ES-I3 (cell line): ENCODE measurements around the gene RNF144A.

Source experiments
- H3K36me3 ChIP-seq: 2 replicates; pipeline ENCODE4 v1.6.1; 2013; ENCODE audit warnings: mild to moderate bottlenecking, low read length, control low read depth, moderate library complexity; ENCODE audit not compliant: insufficient read depth
- H3K4me1 ChIP-seq: 2 replicates; pipeline ENCODE4 v1.6.1; 2013; ENCODE audit warnings: mild to moderate bottlenecking, control low read depth, low read length; ENCODE audit not compliant: insufficient read depth
- H3K9ac ChIP-seq: 2 replicates; pipeline ENCODE4 v1.6.1; 2013; ENCODE audit warnings: low read depth, mild to moderate bottlenecking, low read length, moderate library complexity
- H3K9me3 ChIP-seq: 2 replicates; pipeline ENCODE4 v1.6.1; 2013; ENCODE audit warnings: mild to moderate bottlenecking, low read length, moderate library complexity; ENCODE audit not compliant: control insufficient read depth, insufficient read depth

The RNF144A gene

DNA sequence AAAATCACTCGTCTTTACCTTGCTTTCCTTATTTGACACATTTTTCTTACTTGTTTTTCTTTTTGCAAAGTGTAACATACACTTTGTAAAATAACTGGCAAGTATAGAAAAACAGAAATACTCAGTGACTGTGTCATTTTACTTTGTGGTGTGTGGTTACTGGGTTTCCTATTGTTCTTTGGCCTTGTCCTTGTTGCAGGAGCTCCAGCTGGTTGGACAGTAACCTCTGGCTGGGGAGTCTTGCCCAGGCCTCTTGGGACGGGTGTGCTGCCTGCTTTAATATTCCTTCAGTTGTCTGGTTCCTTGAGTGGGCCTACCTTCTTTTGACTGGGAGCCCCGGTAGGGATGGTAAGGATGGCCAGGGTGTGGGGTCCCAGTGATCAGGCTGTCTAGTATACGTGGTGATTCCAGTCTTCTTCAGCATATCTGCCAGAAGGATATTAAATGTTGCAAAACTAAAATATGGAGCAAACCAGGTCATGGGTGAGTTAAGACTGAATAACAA lies 53.8 kb downstream of the RNF144A start:
- Histone ChIP-seq H3K9me3 (no peaks in the 10 kb centered on the region), H3K9ac (no peak overlapping the region), H3K4me1 (no peaks in the 10 kb centered on the region), H3K36me3 (no peaks in the 10 kb centered on the region)

DNA sequence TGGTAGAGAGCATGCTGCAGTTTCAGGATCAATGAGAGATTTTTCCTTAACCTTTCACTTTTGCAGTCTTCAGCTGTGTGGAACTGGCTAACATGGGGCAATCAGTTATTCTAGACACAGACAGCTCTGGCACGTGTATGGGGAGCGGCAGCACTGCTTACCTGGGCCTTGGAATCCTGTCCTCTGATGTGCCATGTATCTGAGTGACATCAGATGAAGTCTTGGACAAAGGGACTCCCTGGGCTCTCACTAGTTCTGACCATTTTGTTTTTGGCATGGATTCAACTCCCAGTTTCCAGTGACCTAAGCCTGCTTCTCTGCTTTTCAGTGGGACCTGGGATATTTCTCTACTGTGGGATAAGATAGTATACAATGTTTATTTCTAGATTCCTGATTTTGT lies 54.3 kb downstream of the RNF144A start:
- H3K9ac ChIP-seq: no peak overlapping the region
- no peaks in the 10 kb centered on the region for H3K36me3 ChIP-seq
- H3K9me3 ChIP-seq: no peaks in the 10 kb centered on the region
- H3K4me1 ChIP-seq: no peaks in the 10 kb centered on the region

DNA sequence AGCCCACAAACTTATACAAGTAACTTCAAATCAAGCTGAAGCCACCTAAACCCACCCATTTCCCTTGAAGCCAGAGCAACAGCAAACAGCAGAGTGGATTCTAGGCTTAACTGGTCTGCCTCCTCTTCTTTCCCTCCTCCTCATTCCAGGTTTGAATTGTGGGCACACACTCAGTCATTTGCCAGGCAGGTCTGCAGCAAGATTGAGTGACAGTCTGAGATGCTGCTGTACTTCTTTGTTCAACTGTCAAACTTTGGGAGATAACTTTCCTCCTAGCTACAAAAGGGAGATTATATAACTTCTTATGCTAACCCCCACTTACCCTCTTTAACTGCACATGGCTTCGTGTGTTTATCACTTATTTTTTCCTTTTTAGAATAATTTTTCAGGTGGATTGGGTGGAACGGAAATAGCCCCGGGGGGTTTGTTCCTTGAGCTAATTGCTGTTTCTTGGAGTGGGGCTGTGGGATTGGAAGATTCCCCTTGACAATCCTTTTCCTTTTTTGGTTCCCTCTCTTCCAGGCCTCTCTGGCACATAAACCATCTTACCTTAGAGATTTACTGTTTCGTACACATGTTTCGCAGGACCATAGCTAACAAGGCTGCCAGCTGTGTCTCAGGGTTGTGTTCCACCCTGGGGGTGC lies 55.0 kb downstream of the RNF144A start:
- Histone ChIP-seq H3K36me3 (no peaks in the 10 kb centered on the region), H3K9me3 (no peaks in the 10 kb centered on the region), H3K9ac (no peak overlapping the region), H3K4me1 (no peaks in the 10 kb centered on the region)

DNA sequence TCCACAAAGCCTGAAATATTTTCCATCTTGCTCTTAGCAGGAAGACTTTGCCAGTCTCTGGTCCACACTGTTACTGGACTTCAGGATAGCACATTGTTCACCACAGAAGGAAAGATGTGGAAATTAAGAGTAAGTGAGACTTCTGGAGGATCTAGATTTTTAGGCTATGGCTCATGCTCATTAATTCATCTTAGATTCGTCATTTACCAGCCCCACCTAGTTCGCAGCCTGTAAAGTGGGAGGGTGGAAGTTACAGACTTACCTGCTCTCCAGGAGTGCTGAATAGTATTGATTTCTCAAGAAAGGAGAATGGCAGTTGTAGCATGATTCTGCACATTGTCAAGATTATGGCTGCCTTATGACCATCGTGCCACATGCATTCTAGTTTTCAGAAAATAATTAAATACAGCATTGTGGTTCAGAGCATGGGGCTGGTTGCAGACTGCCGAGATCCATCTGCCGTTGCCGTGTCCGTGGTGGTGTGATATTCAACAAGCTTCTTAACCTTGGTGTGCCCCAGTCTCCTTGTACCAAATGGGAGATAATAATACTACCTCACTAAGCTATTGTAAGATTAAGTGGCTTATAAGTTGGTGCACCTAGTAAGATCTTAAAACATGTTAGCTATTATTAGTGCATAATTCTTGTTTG lies 56.8 kb downstream of the RNF144A start:
- no peaks in the 10 kb centered on the region for H3K9me3 ChIP-seq
- no peaks in the 10 kb centered on the region for H3K36me3 ChIP-seq
- H3K9ac ChIP-seq: no peak overlapping the region
- H3K4me1 ChIP-seq: no peaks in the 10 kb centered on the region

DNA sequence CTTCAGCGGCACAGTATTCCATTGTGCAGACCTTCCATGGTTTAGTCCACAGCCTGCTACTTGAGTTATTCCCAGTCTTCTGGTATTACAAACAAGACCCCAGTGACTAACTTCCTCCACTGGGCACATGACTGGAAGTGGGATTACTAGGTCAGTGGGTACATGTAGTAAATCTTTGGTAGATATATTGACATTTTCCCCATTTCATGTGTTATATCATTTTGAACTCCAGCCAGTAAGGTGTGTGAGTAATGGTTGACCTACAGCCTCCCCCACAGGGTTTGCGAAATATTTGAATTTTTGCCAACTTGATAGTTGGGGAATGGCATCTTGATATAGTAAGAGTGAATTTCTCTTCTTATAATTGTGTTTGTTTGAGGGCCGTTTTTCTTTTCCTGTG lies 58.8 kb downstream of the RNF144A start:
- no peaks in the 10 kb centered on the region for H3K9me3 ChIP-seq
- H3K9ac ChIP-seq: no peak overlapping the region
- H3K36me3 ChIP-seq: no peaks in the 10 kb centered on the region
- H3K4me1 ChIP-seq: no peaks in the 10 kb centered on the region

DNA sequence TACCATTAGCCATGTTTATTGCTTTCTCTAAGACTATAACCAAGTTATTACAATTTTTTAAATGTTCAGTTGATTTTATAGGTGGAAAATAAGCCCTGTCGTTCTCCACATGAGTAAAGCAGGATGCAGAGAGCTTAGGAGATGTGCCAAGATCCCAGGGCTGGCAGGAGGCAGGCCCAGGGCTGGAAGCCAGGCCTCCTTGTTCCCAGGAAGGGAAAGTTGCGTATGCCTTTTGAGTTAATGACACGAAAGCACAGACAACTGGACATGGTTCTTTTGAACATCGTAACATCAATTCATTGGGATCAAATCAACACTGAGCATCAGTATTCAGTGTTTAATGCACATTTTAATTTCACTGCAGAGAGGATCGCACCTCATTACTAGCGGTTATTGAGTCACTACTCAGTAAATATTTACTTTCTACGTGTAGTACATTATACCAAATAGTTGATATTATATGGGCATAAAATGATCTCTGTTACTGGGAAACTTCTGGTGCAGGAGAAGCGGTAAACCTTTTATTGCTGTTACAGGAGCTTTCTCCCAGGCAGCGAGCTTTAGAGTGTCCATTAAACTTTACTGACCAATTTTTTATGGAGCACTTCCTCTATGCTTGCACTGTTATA lies 60.0 kb downstream of the RNF144A start:
- H3K9ac ChIP-seq: no peak overlapping the region
- no peaks in the 10 kb centered on the region for H3K4me1 ChIP-seq
- no peaks in the 10 kb centered on the region; the same call in 1 of the 2 replicates for H3K9me3 ChIP-seq
- no peaks in the 10 kb centered on the region for H3K36me3 ChIP-seq

DNA sequence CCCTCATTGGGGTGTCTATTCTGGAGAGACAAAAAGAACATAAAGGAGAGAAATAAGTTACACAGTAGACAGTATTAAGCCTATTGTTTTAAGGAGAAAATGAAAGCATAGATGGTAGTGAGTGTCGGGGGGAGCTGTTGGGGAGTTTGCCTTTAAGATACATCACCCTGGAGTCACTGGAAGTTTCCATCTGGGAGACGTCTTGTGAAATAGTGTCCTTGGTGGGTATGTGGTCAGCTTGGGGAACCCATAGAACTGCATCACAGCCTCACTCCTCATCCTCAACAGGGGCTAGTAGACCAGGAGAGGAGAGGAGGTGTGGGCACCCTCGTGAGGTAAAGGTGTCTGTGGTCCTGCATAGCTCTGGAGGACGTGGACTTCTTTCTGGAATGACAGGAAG lies 60.6 kb downstream of the RNF144A start:
- no peaks in the 10 kb centered on the region for H3K36me3 ChIP-seq
- H3K4me1 ChIP-seq: no peaks in the 10 kb centered on the region
- H3K9me3 ChIP-seq: no peaks in the 10 kb centered on the region; the same call in 1 of the 2 replicates
- H3K9ac ChIP-seq: no peak overlapping the region

DNA sequence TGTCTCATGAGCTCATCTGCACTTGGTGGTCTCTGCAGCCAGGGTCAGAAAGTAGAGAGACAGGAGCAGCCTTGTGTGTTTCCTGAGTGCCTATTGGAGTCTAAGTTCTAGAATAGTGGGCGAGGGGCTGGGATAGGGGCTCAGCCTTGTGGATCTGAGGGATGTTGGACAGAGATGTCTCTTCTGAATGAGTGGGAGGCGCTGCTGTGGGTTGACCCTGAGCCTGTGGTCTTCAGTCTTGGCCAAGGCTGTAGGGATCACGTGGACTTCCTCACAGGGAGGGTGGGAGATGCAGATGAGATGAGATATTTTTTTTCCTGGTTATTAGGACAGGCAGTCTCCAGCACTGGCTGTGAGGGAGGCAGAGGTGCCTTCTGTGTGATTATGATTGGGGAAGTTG lies 61.8 kb downstream of the RNF144A start:
- Histone ChIP-seq H3K9ac (no peak overlapping the region), H3K36me3 (no peaks in the 10 kb centered on the region), H3K9me3 (no peaks in the 10 kb centered on the region; the same call in 1 of the 2 replicates), H3K4me1 (no peaks in the 10 kb centered on the region)

DNA sequence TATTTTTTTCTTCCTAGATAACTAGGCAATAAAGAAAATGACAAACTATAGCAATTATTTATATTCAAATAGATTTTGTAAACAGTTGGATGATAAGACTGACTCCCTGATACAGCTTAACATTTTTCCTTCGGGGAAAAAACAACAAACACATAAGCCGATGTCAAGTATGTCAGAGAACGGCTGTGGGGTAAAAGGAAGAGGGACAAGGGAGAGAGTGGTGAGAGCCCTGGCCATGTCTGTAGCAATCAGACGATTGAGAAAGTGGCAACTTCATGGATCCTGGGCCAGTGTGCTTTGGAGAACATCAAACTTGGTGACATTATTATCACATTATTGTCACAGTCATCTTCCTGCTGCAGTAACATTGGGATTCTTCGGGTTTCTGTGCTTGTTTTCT lies 65.2 kb downstream of the RNF144A start:
- Histone ChIP-seq H3K4me1 (no peaks in the 10 kb centered on the region), H3K36me3 (no peaks in the 10 kb centered on the region), H3K9ac (no peak overlapping the region), H3K9me3 (no peaks in the 10 kb centered on the region; the same call in 1 of the 2 replicates)

DNA sequence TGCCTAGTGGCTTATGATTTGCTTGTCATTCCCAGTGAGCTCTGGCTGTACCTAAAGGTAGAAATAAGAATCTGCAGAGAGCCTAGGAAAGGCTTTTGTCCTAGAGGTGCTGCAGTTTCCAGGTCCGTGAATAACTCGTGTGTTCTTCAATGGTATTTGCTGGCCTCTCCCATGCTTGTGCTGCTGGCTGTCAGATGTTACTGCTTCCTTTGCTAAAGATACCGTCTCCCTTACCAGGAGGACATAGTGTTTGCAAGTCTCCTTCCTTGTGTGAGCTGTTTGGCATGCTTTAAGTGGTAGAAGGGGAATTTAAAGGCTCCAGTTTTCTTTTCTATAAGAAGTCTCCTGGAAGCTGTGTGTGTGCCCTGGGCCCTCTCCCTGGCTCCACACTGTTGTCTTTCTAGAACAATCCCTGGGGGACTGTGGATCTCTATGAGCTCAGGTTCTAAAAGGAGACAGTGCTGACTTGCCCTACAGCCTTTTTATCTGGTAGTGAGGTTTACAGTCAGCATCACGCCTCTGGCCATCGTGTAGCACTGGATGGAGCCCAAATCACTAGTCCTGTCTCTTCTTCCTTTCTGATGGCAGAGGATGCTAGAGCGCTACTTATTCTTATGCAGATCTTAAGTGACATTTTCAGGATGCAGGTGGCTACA lies 65.8 kb downstream of the RNF144A start:
- Histone ChIP-seq H3K9ac (no peak overlapping the region), H3K36me3 (no peaks in the 10 kb centered on the region), H3K9me3 (no peaks in the 10 kb centered on the region; the same call in 1 of the 2 replicates), H3K4me1 (no peaks in the 10 kb centered on the region)

DNA sequence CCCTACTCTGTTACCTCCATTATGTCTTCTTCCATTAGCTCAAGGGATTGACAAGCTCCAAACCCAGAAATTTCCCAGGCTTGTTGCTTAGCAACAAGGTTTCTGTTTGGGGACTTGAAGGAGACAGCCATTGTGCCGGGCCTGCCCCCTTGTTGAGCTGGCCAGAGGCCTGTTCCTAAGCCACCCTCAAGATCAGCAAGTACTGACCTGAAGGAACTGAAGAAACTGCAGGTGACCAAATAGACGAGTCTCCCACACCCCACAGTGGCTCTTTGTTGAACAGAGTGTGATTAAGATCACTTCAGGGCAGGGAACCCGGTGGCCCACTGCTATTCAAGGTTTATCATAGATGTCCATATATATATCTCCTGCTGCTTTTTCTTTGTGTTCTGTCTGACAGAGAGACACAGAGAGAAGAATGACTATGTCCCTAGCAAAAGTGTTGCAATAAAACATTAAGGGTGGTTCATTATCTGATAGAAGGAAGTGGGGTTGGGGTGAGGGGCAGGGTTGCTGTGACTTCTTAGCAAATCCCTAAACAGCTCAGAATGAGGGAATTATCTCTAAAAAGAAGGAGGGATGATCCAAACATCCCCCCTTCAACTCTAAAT lies 69.2 kb downstream of the RNF144A start:
- no peaks in the 10 kb centered on the region; the same call in 1 of the 2 replicates for H3K36me3 ChIP-seq
- H3K4me1 ChIP-seq: no peaks in the 10 kb centered on the region
- H3K9me3 ChIP-seq: no peaks in the 10 kb centered on the region; the same call in 1 of the 2 replicates
- no peak overlapping the region for H3K9ac ChIP-seq

DNA sequence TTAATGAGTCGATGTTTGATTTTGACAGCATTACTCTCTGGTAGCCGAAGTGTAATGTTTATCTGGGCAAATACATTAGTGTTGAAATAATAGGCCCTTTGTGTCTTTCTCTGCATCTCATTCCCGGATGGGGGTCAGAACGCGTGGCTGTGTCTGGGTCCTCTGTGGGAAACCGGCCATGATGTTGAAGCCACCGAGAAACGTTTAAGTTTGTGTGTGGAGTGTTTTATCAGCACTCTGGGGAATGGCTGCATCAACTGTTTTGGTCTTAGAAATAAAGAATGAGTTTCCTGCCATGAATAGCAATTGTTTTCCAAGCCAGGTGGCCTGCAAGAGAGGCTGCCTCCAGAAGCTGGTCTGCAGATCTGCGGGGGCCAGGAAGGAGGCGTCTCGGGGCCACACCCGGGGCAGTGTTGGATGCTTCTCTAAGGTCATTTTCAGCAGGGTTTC lies 69.7 kb downstream of the RNF144A start:
- no peaks in the 10 kb centered on the region; the same call in 1 of the 2 replicates for H3K36me3 ChIP-seq
- H3K9ac ChIP-seq: no peak overlapping the region
- no peaks in the 10 kb centered on the region for H3K4me1 ChIP-seq
- H3K9me3 ChIP-seq: no peaks in the 10 kb centered on the region

DNA sequence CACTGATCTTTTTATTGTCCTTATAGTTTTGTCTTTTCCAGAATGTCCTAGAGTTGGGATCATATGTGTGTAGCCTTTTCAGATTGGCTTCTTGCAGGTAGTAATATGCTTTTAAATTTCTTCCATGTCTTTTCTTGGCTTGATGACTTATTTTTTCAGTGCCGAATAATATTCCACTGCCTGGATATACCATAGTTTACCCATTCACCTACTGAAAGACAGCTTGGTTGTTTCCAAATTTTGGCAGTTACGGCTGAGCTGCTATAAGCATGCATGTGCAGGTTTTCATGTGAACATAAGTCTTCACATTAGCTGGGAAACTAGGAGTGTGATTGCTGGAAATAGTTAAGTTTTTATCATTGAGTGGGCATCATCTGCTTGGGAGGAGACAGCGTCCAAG lies 73.7 kb downstream of the RNF144A start:
- H3K36me3 ChIP-seq: no peaks in the 10 kb centered on the region; the same call in 1 of the 2 replicates
- no peaks in the 10 kb centered on the region for H3K4me1 ChIP-seq
- H3K9me3 ChIP-seq: no peaks in the 10 kb centered on the region
- H3K9ac ChIP-seq: no peak overlapping the region

DNA sequence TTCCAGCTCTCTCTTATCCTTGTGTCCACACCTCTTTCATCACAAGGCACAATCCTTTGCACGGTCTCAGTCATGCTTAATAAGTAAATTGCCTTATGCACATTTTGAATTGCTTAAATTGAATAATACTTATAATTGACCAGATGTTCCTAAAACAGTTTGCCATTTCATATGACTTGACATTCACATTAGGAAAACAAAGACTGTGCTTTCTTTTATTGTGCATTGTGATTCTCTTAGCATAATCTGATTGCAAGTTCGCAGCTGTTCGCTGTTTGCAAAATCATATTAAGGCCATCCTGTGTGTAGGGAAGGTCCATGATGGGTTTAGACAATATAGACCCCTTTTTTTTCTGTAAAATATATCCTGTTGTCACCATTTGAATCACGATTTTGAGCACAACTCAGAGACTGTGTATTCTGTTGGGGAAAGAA lies 75.6 kb downstream of the RNF144A start:
- H3K9ac ChIP-seq: no peak overlapping the region; the same call in 1 of the 2 replicates
- no peaks in the 10 kb centered on the region for H3K4me1 ChIP-seq
- no peaks in the 10 kb centered on the region; the same call in 1 of the 2 replicates for H3K36me3 ChIP-seq
- no peaks in the 10 kb centered on the region for H3K9me3 ChIP-seq
